ENCODE data around the gene HNRNPLL. TPM values are rescaled to one million over a fixed set of nuclear protein-coding genes. Genes with fewer than 3 reads are reported as not detected.

The HNRNPLL gene
- total RNA-seq, 2 donors from 2014 or later, result 70.9 to 74.1 TPM

GRCh38 chr2:38627391-38627790 lies 24.7 kb upstream of the HNRNPLL start:
- peaks cover 7% of the 10 kb centered on the region for H3K9me3 ChIP-seq (ENCODE audit: control insufficient read depth, low read length)
- Mint-ChIP-seq H3K4me1 (peaks cover 24% of the 10 kb centered on the region), H3K27me3 (ENCODE audit: insufficient read depth) (no peaks in the 10 kb centered on the region), H3K9me3 (peaks cover 6% of the 10 kb centered on the region), H3K4me3 (no peak overlapping the region), H3K27ac (no peak overlapping the region), H3K36me3 (ENCODE audit: low read depth) (no peaks in the 10 kb centered on the region)
- no peak overlapping the region for H3K4me3 ChIP-seq (ENCODE audit: low read length)
- H3K9ac ChIP-seq (ENCODE audit: extremely low read depth, low read length, poor library complexity, severe bottlenecking), result no peak overlapping the region
- no peaks in the 10 kb centered on the region for H3K36me3 ChIP-seq (ENCODE audit: control insufficient read depth, insufficient read depth, low read length)
- TF ChIP-seq, protein P1, sequence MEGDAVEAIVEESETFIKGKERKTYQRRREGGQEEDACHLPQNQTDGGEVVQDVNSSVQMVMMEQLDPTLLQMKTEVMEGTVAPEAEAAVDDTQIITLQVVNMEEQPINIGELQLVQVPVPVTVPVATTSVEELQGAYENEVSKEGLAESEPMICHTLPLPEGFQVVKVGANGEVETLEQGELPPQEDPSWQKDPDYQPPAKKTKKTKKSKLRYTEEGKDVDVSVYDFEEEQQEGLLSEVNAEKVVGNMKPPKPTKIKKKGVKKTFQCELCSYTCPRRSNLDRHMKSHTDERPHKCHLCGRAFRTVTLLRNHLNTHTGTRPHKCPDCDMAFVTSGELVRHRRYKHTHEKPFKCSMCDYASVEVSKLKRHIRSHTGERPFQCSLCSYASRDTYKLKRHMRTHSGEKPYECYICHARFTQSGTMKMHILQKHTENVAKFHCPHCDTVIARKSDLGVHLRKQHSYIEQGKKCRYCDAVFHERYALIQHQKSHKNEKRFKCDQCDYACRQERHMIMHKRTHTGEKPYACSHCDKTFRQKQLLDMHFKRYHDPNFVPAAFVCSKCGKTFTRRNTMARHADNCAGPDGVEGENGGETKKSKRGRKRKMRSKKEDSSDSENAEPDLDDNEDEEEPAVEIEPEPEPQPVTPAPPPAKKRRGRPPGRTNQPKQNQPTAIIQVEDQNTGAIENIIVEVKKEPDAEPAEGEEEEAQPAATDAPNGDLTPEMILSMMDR (conservative IDR thresholded peaks at IDR 0.05), result no peak
- no peak overlapping the region for H3K27ac ChIP-seq (ENCODE audit: low read depth, low read length)
- H3K4me1 ChIP-seq (ENCODE audit: control insufficient read depth, insufficient read depth, low read length), result peaks cover 13% of the 10 kb centered on the region
- no peaks in the 10 kb centered on the region for H3K27me3 ChIP-seq (ENCODE audit: control insufficient read depth, insufficient read depth, low read length, poor library complexity, severe bottlenecking)
- 94 to 95% methylated on average over 4 of the region's 4 CpGs for WGBS, 2 experiments (ENCODE audit: insufficient coverage in 1 of 2, insufficient read length in 1 of 2)
- DNase-seq, result no peak

GRCh38 chr2:38626326-38627035 lies 23.8 kb upstream of the HNRNPLL start:
- H3K4me3 ChIP-seq (ENCODE audit: low read length), result no peak overlapping the region
- H3K27me3 ChIP-seq (ENCODE audit: control insufficient read depth, insufficient read depth, low read length, poor library complexity, severe bottlenecking), result no peaks in the 10 kb centered on the region
- no peak for DNase-seq
- H3K27ac ChIP-seq (ENCODE audit: low read depth, low read length), result no peak overlapping the region
- peaks cover 13% of the 10 kb centered on the region for H3K4me1 ChIP-seq (ENCODE audit: control insufficient read depth, insufficient read depth, low read length)
- no peaks in the 10 kb centered on the region for H3K36me3 ChIP-seq (ENCODE audit: control insufficient read depth, insufficient read depth, low read length)
- no peak overlapping the region for H3K4me3 Mint-ChIP-seq
- peaks cover 24% of the 10 kb centered on the region for H3K4me1 Mint-ChIP-seq
- peaks cover 6% of the 10 kb centered on the region for H3K9me3 Mint-ChIP-seq
- H3K36me3 Mint-ChIP-seq (ENCODE audit: low read depth), result no peaks in the 10 kb centered on the region
- H3K27me3 Mint-ChIP-seq (ENCODE audit: insufficient read depth), result no peaks in the 10 kb centered on the region
- TF ChIP-seq, protein P1 (conservative IDR thresholded peaks at IDR 0.05), result no peak
- H3K9ac ChIP-seq (ENCODE audit: extremely low read depth, low read length, poor library complexity, severe bottlenecking), result no peak overlapping the region
- 78 to 92% methylated on average over 5 to 7 of the region's 7 CpGs for WGBS, 2 experiments (ENCODE audit: insufficient coverage in 1 of 2, insufficient read length in 1 of 2)
- H3K27ac Mint-ChIP-seq, result no peak overlapping the region
- H3K9me3 ChIP-seq (ENCODE audit: control insufficient read depth, low read length), result peaks cover 7% of the 10 kb centered on the region

- Mint-ChIP-seq H3K36me3 (ENCODE audit: low read depth) (no peaks in the 10 kb centered on the region), H3K27ac (no peak overlapping the region)
- DNase-seq, result no peak
Measured at GRCh38 chr2:38622210-38622609, 19.5 kb upstream of the HNRNPLL start.

More at GRCh38 chr2:38622210-38622609, 19.5 kb upstream of the HNRNPLL start:
- H3K9me3 ChIP-seq (ENCODE audit: control insufficient read depth, low read length), result peaks cover 5% of the 10 kb centered on the region
- peaks cover 45% of the 10 kb centered on the region for H3K4me1 Mint-ChIP-seq
- H3K27me3 ChIP-seq (ENCODE audit: control insufficient read depth, insufficient read depth, low read length, poor library complexity, severe bottlenecking), result no peaks in the 10 kb centered on the region
- H3K27me3 Mint-ChIP-seq (ENCODE audit: insufficient read depth), result no peaks in the 10 kb centered on the region
- H3K36me3 ChIP-seq (ENCODE audit: control insufficient read depth, insufficient read depth, low read length), result no peaks in the 10 kb centered on the region
- H3K4me3 ChIP-seq (ENCODE audit: low read length), result no peak overlapping the region
- H3K9me3 Mint-ChIP-seq, result no peaks in the 10 kb centered on the region
- no peak overlapping the region for H3K4me3 Mint-ChIP-seq
- TF ChIP-seq, protein P1 (conservative IDR thresholded peaks at IDR 0.05), result no peak
- H3K27ac ChIP-seq (ENCODE audit: low read depth, low read length), result no peak overlapping the region
- WGBS, 2 experiments (ENCODE audit: insufficient coverage in 1 of 2, insufficient read length in 1 of 2), result 83 to 92% methylated on average over 2 to 3 of the region's 3 CpGs
- H3K4me1 ChIP-seq (ENCODE audit: control insufficient read depth, insufficient read depth, low read length), result peaks cover 21% of the 10 kb centered on the region
- no peak overlapping the region for H3K9ac ChIP-seq (ENCODE audit: extremely low read depth, low read length, poor library complexity, severe bottlenecking)
